Tibial nerve (tissue), 3 donors: Measurements from ENCODE around the gene STX12.

Experiments used
- POLR2A ChIP-seq, 2 donors: fragments of 450-650 bp; IDR thresholded peaks; one replicate each; pipeline ENCODE4 v1.6.1; 2017; ENCODE audit warnings: antibody characterized with exemption in 2 of 2, mild to moderate bottlenecking in 2 of 2, moderate library complexity in 2 of 2
- TF ChIP-seq, protein P1 (sequence below), 5 experiments: fragments of 200-600 bp in 3 of 5; fragments of 450-650 bp in 2 of 5; sonication (generic) in 3 of 5; IDR thresholded peaks; one replicate each; pipeline ENCODE4 v1.5.1; 2016 to 2019; ENCODE audit warnings: antibody characterized with exemption in 5 of 5, mild to moderate bottlenecking in 3 of 5, moderate library complexity in 2 of 5

DNA sequence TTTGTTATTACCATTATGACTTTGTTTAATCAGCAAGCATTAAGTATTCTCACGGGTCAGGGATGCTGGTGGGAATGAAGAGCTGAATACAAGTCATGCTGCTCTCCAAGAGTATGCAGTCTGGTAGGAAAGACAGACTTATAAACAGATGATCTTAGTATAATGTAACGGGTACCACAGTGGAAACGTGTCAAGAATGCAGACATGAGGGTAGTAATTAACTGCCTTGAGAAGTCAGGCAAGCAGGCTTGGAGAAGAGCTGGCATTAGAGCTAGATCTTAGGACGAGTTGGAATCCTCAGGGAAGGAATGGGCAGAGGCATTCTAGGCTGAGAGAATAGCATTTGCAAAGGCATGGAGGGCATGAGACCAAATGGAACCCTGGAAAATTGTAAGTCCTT, 27.6 kb upstream of the STX12 start:
- TF ChIP-seq, protein P1, sequence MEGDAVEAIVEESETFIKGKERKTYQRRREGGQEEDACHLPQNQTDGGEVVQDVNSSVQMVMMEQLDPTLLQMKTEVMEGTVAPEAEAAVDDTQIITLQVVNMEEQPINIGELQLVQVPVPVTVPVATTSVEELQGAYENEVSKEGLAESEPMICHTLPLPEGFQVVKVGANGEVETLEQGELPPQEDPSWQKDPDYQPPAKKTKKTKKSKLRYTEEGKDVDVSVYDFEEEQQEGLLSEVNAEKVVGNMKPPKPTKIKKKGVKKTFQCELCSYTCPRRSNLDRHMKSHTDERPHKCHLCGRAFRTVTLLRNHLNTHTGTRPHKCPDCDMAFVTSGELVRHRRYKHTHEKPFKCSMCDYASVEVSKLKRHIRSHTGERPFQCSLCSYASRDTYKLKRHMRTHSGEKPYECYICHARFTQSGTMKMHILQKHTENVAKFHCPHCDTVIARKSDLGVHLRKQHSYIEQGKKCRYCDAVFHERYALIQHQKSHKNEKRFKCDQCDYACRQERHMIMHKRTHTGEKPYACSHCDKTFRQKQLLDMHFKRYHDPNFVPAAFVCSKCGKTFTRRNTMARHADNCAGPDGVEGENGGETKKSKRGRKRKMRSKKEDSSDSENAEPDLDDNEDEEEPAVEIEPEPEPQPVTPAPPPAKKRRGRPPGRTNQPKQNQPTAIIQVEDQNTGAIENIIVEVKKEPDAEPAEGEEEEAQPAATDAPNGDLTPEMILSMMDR (IDR thresholded peaks at IDR 0.05) = no peak
- no peak for TF ChIP-seq POLR2A (IDR thresholded peaks at IDR 0.05)
